ENCODE results near the gene ADAMTS6.

- TF ChIP-seq ZNF384 (IDR thresholded peaks at IDR 0.05) (no peak), LEF1 (IDR thresholded peaks at IDR 0.05; ENCODE audit: borderline replicate concordance) (no peak), FOXA1 (IDR thresholded peaks at IDR 0.05) (no peak), SP1 (IDR thresholded peaks at IDR 0.05) (no peak), FOXK2 (IDR thresholded peaks at IDR 0.05) (no peak)
Observed at GRCh38 chr5:65326922-65327321, 154.8 kb downstream of the ADAMTS6 start.
